SK-N-SH (cell line): ENCODE results near the gene THEMIS. TPM values are rescaled to one million over a fixed set of nuclear protein-coding genes. Genes with fewer than 3 reads are reported as not detected.
A peak's percentile ranks its signal among the peaks of the same experiment; 100 is the strongest.

ENCODE experiments used
- CTCF ChIA-PET: fragments of 300-600, 350-600 bp; formaldehyde crosslinking; extraction: SDS; loops from one replicate; lab custom pipeline; 2021; lab: Yijun Ruan, JAX
- POLR2A ChIA-PET: fragments of 350-600 bp; sonication (Branson Sonifier 250); formaldehyde crosslinking; extraction: SDS; loops from one replicate; lab custom pipeline; 2020; ENCODE audit warnings: antibody characterized with exemption, inconsistent platforms; lab: Yijun Ruan, JAX
- DNase-seq: peaks from one replicate; pipeline ENCODE4 v3.0.0; 2012
- H2AFZ ChIP-seq: fragments of 200-600 bp; sonication (generic); 2 replicates; pipeline ENCODE4 v1.8.1; 2016; ENCODE audit warnings: antibody characterized with exemption, mild to moderate bottlenecking, low read depth
- H3F3A ChIP-seq: fragments of 200-600 bp; sonication (generic); replicated peaks from 2 replicates; pipeline ENCODE3; 2016; ENCODE audit warnings: antibody characterized with exemption, mild to moderate bottlenecking; ENCODE audit not compliant: insufficient read depth
- H3K27ac ChIP-seq, 2 experiments: fragments of 200-500 bp in 1 of 2; fragments of 200-600 bp in 1 of 2; sonication (Bioruptor generic) in 1 of 2; sonication (generic), shearing (Covaris generic) in 1 of 2; 2 replicates each; pipeline versions ENCODE4 v1.5.1 to v1.6.1; 2014 to 2016; ENCODE audit warnings: low read depth in 2 of 2, inconsistent platforms in 1 of 2, low read length in 1 of 2, mild to moderate bottlenecking in 1 of 2, mixed read lengths in 1 of 2
- H3K27me3 ChIP-seq: fragments of 200-600 bp; sonication (generic), shearing (Covaris generic); 2 replicates; pipeline ENCODE4 v1.6.1; 2016; ENCODE audit warnings: mixed run types; ENCODE audit not compliant: insufficient read depth
- H3K36me3 ChIP-seq, 2 experiments: fragments of 200-500 bp in 1 of 2; fragments of 200-600 bp in 1 of 2; sonication (Bioruptor generic) in 1 of 2; sonication (generic) in 1 of 2; replicated peaks in 1 of 2; 2 replicates each; pipeline versions ENCODE3 to v1.5.1; 2014 to 2016; ENCODE audit warnings: low read length in 1 of 2, mild to moderate bottlenecking in 1 of 2; ENCODE audit not compliant: insufficient read depth in 2 of 2, control insufficient read depth in 1 of 2
- H3K4me1 ChIP-seq, 2 experiments: fragments of 200-500 bp in 1 of 2; fragments of 200-600 bp in 1 of 2; sonication (Bioruptor generic) in 1 of 2; sonication (generic), shearing (Covaris generic) in 1 of 2; 2 replicates each; pipeline versions ENCODE4 v1.5.1 to v1.6.1; 2014 to 2016; ENCODE audit warnings: low read depth in 1 of 2, low read length in 1 of 2, mixed run types in 1 of 2; ENCODE audit not compliant: insufficient read depth in 2 of 2, control insufficient read depth in 1 of 2
- H3K4me2 ChIP-seq: fragments of 200-600 bp; sonication (generic), shearing (Covaris generic); 2 replicates; pipeline ENCODE4 v1.6.1; 2017; ENCODE audit warnings: mixed run types
- H3K4me3 ChIP-seq, 2 experiments: fragments of 200-500 bp in 1 of 2; fragments of 200-600 bp in 1 of 2; sonication (Bioruptor generic) in 1 of 2; sonication (generic), shearing (Covaris generic) in 1 of 2; 2 replicates each; pipeline versions ENCODE4 v1.5.1 to v1.8.1; 2014 to 2016; ENCODE audit warnings: low read depth in 2 of 2, inconsistent platforms in 1 of 2, low read length in 1 of 2, mild to moderate bottlenecking in 1 of 2, mixed read lengths in 1 of 2, moderate library complexity in 1 of 2
- H3K79me2 ChIP-seq: fragments of 200-600 bp; sonication (generic); 2 replicates; pipeline ENCODE4 v1.8.1; 2017; ENCODE audit warnings: mild to moderate bottlenecking; ENCODE audit not compliant: insufficient read depth
- H3K9ac ChIP-seq: fragments of 200-600 bp; sonication (generic); 2 replicates; pipeline ENCODE4 v1.6.1; 2017; ENCODE audit warnings: mixed run types
- H3K9me2 ChIP-seq: fragments of 200-600 bp; sonication (generic); 2 replicates; pipeline ENCODE4 v1.6.1; 2017; ENCODE audit warnings: mixed run types
- H3K9me3 ChIP-seq: fragments of 200-600 bp; sonication (generic); 2 replicates; pipeline ENCODE4 v1.6.1; 2017; ENCODE audit warnings: mixed run types, mild to moderate bottlenecking, moderate library complexity
- H4K20me1 ChIP-seq: fragments of 200-600 bp; sonication (generic); 2 replicates; pipeline ENCODE4 v1.6.1; 2017; ENCODE audit warnings: mild to moderate bottlenecking, mixed run types; ENCODE audit not compliant: insufficient read depth
- CHD2 ChIP-seq: fragments of 150-350 bp; IDR thresholded peaks from 2 replicates; pipeline ENCODE4 v1.6.1; 2018; ENCODE audit warnings: low read length; ENCODE audit not compliant: partially characterized antibody
- ELF1 ChIP-seq: IDR thresholded peaks from 2 replicates; pipeline ENCODE4 v1.4.0; 2012
- EZH2phosphoT487 ChIP-seq: fragments of 200-600 bp; sonication (generic); IDR thresholded peaks from 2 replicates; pipeline ENCODE4 v1.6.1; 2017; ENCODE audit warnings: low read depth, mixed run types, mild to moderate bottlenecking, antibody characterized with exemption, moderate library complexity, borderline replicate concordance
- FOSL2 ChIP-seq: IDR thresholded peaks from 2 replicates; pipeline ENCODE4 v1.4.0; 2012; ENCODE audit warnings: low read depth, mild to moderate bottlenecking, moderate library complexity, borderline replicate concordance
- FOXM1 ChIP-seq: IDR thresholded peaks from 2 replicates; pipeline ENCODE4 v1.4.0; 2012; ENCODE audit warnings: low read depth, mild to moderate bottlenecking
- GABPA ChIP-seq: IDR thresholded peaks from 2 replicates; pipeline ENCODE4 v1.4.0; 2012; ENCODE audit warnings: low read depth, mild to moderate bottlenecking
- GATA2 ChIP-seq: sonication (generic); formaldehyde crosslinking; IDR thresholded peaks from 2 replicates; pipeline ENCODE4 v1.5.0; 2020; ENCODE audit warnings: mild to moderate bottlenecking, missing genetic modification reagents
- JUND ChIP-seq: IDR thresholded peaks from 2 replicates; pipeline ENCODE4 v1.4.0; 2012
- MXI1 ChIP-seq: IDR thresholded peaks from 2 replicates; pipeline ENCODE4 v1.6.1; 2012; ENCODE audit warnings: mild to moderate bottlenecking, low read depth, low read length, improper control_type of control experiment
- NFIC ChIP-seq: IDR thresholded peaks from 2 replicates; pipeline ENCODE4 v1.4.0; 2012; ENCODE audit warnings: borderline replicate concordance
- NRF1 ChIP-seq: IDR thresholded peaks from 2 replicates; pipeline ENCODE4 v1.6.1; 2012; ENCODE audit warnings: low read depth, mild to moderate bottlenecking, low read length
- RAD21 ChIP-seq: IDR thresholded peaks from 2 replicates; pipeline ENCODE4 v1.6.1; 2012; ENCODE audit warnings: mild to moderate bottlenecking, low read length
- RFX5 ChIP-seq: IDR thresholded peaks from 2 replicates; pipeline ENCODE4 v1.6.1; 2012; ENCODE audit warnings: mild to moderate bottlenecking, improper control_type of control experiment, low read length
- RXRA ChIP-seq: IDR thresholded peaks from 2 replicates; pipeline ENCODE4 v1.4.0; 2012; ENCODE audit warnings: low read depth, mild to moderate bottlenecking, borderline replicate concordance
- polyA plus RNA-seq, 3 experiments: library from polyadenylated mRNA; depleted of rRNA; stranded (reverse); fragments of >200 nt; gene quantifications; 2 replicates each; pipeline ENCODE4 v1.2.3, GENCODE V29; 2012
- TF ChIP-seq, protein P1 (sequence below): fragments of 150-350 bp; IDR thresholded peaks from 2 replicates; pipeline ENCODE4 v1.6.1; 2016; ENCODE audit warnings: mild to moderate bottlenecking, low read depth, low read length
- TF ChIP-seq, protein P2 (sequence below): IDR thresholded peaks from 2 replicates; pipeline ENCODE4 v1.4.0; 2012; ENCODE audit warnings: low read depth
- TF ChIP-seq, protein P3 (sequence below): IDR thresholded peaks from 2 replicates; pipeline ENCODE4 v1.4.0; 2012; ENCODE audit warnings: low read depth, borderline replicate concordance
- TF ChIP-seq, protein P4 (sequence below): IDR thresholded peaks from 2 replicates; pipeline ENCODE4 v1.4.0; 2012; ENCODE audit warnings: low read depth, borderline replicate concordance

THEMIS gene
- polyA plus RNA-seq, 1 of the 3 experiments (the other 2 are of a cell fraction), result not detected

DNA sequence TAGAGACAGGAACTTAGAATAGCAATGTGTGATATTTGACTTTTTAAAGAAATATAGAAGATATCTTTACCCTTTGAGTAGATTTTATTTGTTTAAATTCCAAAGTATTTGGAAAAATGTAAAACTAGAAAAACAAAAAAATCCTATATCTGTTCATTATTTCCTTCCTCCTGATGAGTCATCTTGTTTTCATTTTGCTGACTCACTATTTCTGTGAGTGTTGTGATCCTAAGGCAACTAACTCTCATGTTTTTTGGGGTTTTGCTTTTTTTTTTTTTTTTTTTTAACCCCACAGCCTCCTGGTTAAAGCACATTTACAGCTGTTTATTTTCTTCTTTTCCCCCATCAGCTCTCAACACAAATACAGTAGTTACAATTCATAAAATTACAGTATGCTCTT is 37.8 kb upstream of the THEMIS start:
- Histone ChIP-seq H3K9ac (peak overlapping the region; percentile 22; the same call in 1 of the 2 replicates), H3K27me3 (no peaks in the 10 kb centered on the region), H3K4me2 (no peak overlapping the region), H3K9me2 (no peaks in the 10 kb centered on the region), H3K36me3 (no peaks in the 10 kb centered on the region), H3K9me3 (no peaks in the 10 kb centered on the region)
- POLR2A ChIA-PET, result no interaction called here
- TF ChIP-seq ELF1 (no peak), RAD21 (no peak), RFX5 (no peak), RXRA (no peak), CHD2 (no peak), NFIC (no peak), GABPA (no peak), EZH2phosphoT487 (no peak), FOSL2 (peak; percentile 77; the same call in 1 of the 2 replicates), GATA2 (CRISPR knock-in tag) (no peak), FOXM1 (no peak), MXI1 (no peak), NRF1 (no peak), JUND (peak; percentile 61)
- TF ChIP-seq, protein P1, sequence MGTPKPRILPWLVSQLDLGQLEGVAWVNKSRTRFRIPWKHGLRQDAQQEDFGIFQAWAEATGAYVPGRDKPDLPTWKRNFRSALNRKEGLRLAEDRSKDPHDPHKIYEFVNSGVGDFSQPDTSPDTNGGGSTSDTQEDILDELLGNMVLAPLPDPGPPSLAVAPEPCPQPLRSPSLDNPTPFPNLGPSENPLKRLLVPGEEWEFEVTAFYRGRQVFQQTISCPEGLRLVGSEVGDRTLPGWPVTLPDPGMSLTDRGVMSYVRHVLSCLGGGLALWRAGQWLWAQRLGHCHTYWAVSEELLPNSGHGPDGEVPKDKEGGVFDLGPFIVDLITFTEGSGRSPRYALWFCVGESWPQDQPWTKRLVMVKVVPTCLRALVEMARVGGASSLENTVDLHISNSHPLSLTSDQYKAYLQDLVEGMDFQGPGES, result no peak
- TF ChIP-seq, protein P2, sequence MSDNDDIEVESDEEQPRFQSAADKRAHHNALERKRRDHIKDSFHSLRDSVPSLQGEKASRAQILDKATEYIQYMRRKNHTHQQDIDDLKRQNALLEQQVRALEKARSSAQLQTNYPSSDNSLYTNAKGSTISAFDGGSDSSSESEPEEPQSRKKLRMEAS, result no peak
- TF ChIP-seq, protein P3, sequence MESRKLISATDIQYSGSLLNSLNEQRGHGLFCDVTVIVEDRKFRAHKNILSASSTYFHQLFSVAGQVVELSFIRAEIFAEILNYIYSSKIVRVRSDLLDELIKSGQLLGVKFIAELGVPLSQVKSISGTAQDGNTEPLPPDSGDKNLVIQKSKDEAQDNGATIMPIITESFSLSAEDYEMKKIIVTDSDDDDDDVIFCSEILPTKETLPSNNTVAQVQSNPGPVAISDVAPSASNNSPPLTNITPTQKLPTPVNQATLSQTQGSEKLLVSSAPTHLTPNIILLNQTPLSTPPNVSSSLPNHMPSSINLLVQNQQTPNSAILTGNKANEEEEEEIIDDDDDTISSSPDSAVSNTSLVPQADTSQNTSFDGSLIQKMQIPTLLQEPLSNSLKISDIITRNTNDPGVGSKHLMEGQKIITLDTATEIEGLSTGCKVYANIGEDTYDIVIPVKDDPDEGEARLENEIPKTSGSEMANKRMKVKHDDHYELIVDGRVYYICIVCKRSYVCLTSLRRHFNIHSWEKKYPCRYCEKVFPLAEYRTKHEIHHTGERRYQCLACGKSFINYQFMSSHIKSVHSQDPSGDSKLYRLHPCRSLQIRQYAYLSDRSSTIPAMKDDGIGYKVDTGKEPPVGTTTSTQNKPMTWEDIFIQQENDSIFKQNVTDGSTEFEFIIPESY, result no peak
- TF ChIP-seq, protein P4, sequence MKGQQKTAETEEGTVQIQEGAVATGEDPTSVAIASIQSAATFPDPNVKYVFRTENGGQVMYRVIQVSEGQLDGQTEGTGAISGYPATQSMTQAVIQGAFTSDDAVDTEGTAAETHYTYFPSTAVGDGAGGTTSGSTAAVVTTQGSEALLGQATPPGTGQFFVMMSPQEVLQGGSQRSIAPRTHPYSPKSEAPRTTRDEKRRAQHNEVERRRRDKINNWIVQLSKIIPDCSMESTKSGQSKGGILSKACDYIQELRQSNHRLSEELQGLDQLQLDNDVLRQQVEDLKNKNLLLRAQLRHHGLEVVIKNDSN, result no peak
- TF ChIP-seq, all 33 proteins: peak for 2
- Histone ChIP-seq H3K27ac (peak overlapping the region in 1 of 2 experiments; percentile 72; a peak in 2 of 4 replicates), H3K4me3 (no peak overlapping the region), H3F3A (no peaks in the 10 kb centered on the region), H3K79me2 (no peaks in the 10 kb centered on the region), H4K20me1 (no peaks in the 10 kb centered on the region), H2AFZ (peak overlapping the region; percentile 49), H3K4me1 (peaks cover 0 to 7% of the 10 kb centered on the region in 2 experiments; a peak in 1 of 4 replicates)
- no peak for DNase-seq
- CTCF ChIA-PET, result no interaction called here
